Loucy (cell line): Measurements from ENCODE around the gene DNAH6.

Experiments
- H2AFZ ChIP-seq: fragments of 200-600 bp; sonication (generic); 2 replicates; pipeline ENCODE4 v1.6.0; 2016; ENCODE audit warnings: antibody characterized with exemption, mild to moderate bottlenecking, low read length, moderate library complexity
- H3F3A ChIP-seq: fragments of 200-600 bp; 2 replicates; pipeline ENCODE4 v1.6.0; 2016; ENCODE audit warnings: antibody characterized with exemption, low read depth, mild to moderate bottlenecking
- H3K27me3 ChIP-seq: fragments of 200-600 bp; sonication (generic); 2 replicates; pipeline ENCODE4 v1.6.1; 2014; ENCODE audit warnings: low read length, mild to moderate bottlenecking; ENCODE audit not compliant: insufficient read depth, poor library complexity, severe bottlenecking
- H3K36me3 ChIP-seq: fragments of 200-600 bp; sonication (generic); 2 replicates; pipeline ENCODE4 v1.6.1; 2016; ENCODE audit warnings: low read length; ENCODE audit not compliant: insufficient read depth
- H3K4me1 ChIP-seq: fragments of 200-600 bp; sonication (generic); 2 replicates; pipeline ENCODE4 v1.5.1; 2014; ENCODE audit warnings: low read length, mild to moderate bottlenecking; ENCODE audit not compliant: insufficient read depth, poor library complexity, severe bottlenecking
- H3K4me2 ChIP-seq: fragments of 200-600 bp; sonication (generic); 2 replicates; pipeline ENCODE4 v1.6.0; 2014; ENCODE audit warnings: antibody characterized with exemption, low read length, low read depth, mild to moderate bottlenecking; ENCODE audit not compliant: poor library complexity, severe bottlenecking
- H3K4me3 ChIP-seq: fragments of 200-600 bp; sonication (generic); 2 replicates; pipeline ENCODE4 v1.5.1; 2014; ENCODE audit warnings: low read length, mild to moderate bottlenecking, mixed read lengths; ENCODE audit not compliant: poor library complexity, severe bottlenecking
- H3K79me2 ChIP-seq: fragments of 200-600 bp; sonication (generic); 2 replicates; pipeline ENCODE4 v1.6.1; 2014; ENCODE audit warnings: low read length; ENCODE audit not compliant: insufficient read depth
- H3K9ac ChIP-seq: fragments of 200-600 bp; sonication (generic); 2 replicates; pipeline ENCODE4 v1.6.0; 2014; ENCODE audit warnings: mild to moderate bottlenecking, low read depth, low read length, moderate library complexity; ENCODE audit not compliant: poor library complexity, severe bottlenecking
- H3K9me2 ChIP-seq: fragments of 200-600 bp; sonication (generic); replicated peaks from 2 replicates; pipeline ENCODE4 v1.6.1; 2016; ENCODE audit warnings: low read depth, low read length, mixed read lengths
- H3K9me3 ChIP-seq: fragments of 200-600 bp; sonication (generic); 2 replicates; pipeline ENCODE4 v1.6.1; 2014; ENCODE audit warnings: mild to moderate bottlenecking, antibody characterized with exemption, low read length, low read depth; ENCODE audit not compliant: insufficient read depth
- H4K20me1 ChIP-seq: fragments of 200-600 bp; sonication (generic); 2 replicates; pipeline ENCODE4 v1.6.0; 2014; ENCODE audit warnings: antibody characterized with exemption, low read length, mild to moderate bottlenecking; ENCODE audit not compliant: insufficient read depth, poor library complexity, severe bottlenecking
- CTCF ChIP-seq: fragments of 200-600 bp; sonication (generic); conservative IDR thresholded peaks from 2 replicates; pipeline ENCODE4 v1.5.1; 2014; ENCODE audit warnings: mild to moderate bottlenecking, antibody characterized with exemption, low read length
- EZH2phosphoT487 ChIP-seq: fragments of 200-600 bp; IDR thresholded peaks from 2 replicates; pipeline ENCODE4 v1.6.1; 2018; ENCODE audit warnings: antibody characterized with exemption, mild to moderate bottlenecking, moderate library complexity, borderline replicate concordance

Gene DNAH6

GRCh38 chr2:84483320-84483719 is 33.0 kb upstream of the DNAH6 start:
- Histone ChIP-seq H4K20me1 (no peaks in the 10 kb centered on the region), H3K27me3 (no peaks in the 10 kb centered on the region)

GRCh38 chr2:84486441-84487115 is 29.7 kb upstream of the DNAH6 start:
- H3K9me2 ChIP-seq: no peaks in the 10 kb centered on the region
- H3K4me2 ChIP-seq: no peak overlapping the region
- H3K9ac ChIP-seq: no peak overlapping the region
- no peaks in the 10 kb centered on the region for H3K79me2 ChIP-seq
- no peaks in the 10 kb centered on the region for H3K27me3 ChIP-seq
- no peak overlapping the region for H3K4me3 ChIP-seq
- H3K4me1 ChIP-seq: no peaks in the 10 kb centered on the region
- H3F3A ChIP-seq: no peaks in the 10 kb centered on the region
- no peak for TF ChIP-seq CTCF
- no peak for TF ChIP-seq EZH2phosphoT487
- H3K36me3 ChIP-seq: no peaks in the 10 kb centered on the region
- no peak overlapping the region for H2AFZ ChIP-seq
- no peaks in the 10 kb centered on the region for H4K20me1 ChIP-seq
- no peaks in the 10 kb centered on the region for H3K9me3 ChIP-seq

More at GRCh38 chr2:84483320-84483719, 33.0 kb upstream of the DNAH6 start:
- no peaks in the 10 kb centered on the region for H3K9me3 ChIP-seq
- no peaks in the 10 kb centered on the region for H3K4me1 ChIP-seq
- H3K9me2 ChIP-seq: no peaks in the 10 kb centered on the region
- H3K79me2 ChIP-seq: no peaks in the 10 kb centered on the region
- no peaks in the 10 kb centered on the region for H3F3A ChIP-seq
- H3K36me3 ChIP-seq: no peaks in the 10 kb centered on the region
- H3K9ac ChIP-seq: no peak overlapping the region
- H3K4me2 ChIP-seq: no peak overlapping the region
- no peak for TF ChIP-seq CTCF
- TF ChIP-seq EZH2phosphoT487: no peak
- H2AFZ ChIP-seq: no peak overlapping the region
- no peak overlapping the region for H3K4me3 ChIP-seq

GRCh38 chr2:84487298-84487996 is 28.9 kb upstream of the DNAH6 start:
- Histone ChIP-seq H3K9me3 (no peaks in the 10 kb centered on the region), H4K20me1 (no peaks in the 10 kb centered on the region), H3F3A (no peaks in the 10 kb centered on the region), H3K4me2 (no peak overlapping the region), H3K27me3 (no peaks in the 10 kb centered on the region), H2AFZ (no peak overlapping the region), H3K4me1 (no peaks in the 10 kb centered on the region), H3K9ac (no peak overlapping the region), H3K9me2 (no peaks in the 10 kb centered on the region), H3K4me3 (no peak overlapping the region), H3K79me2 (no peaks in the 10 kb centered on the region), H3K36me3 (no peaks in the 10 kb centered on the region)
- TF ChIP-seq EZH2phosphoT487 (no peak), CTCF (no peak)
